HEK293 (cell line): ENCODE results near the gene PTPN4.
"Not testable (repeated sequence)": the region's sequence is repeated elsewhere in the genome, so short reads cannot be mapped to it uniquely, and the experiment has no call there.

Experiments
- CTCF ChIA-PET: fragments of 350-600 bp; formaldehyde crosslinking; extraction: SDS; loops from one replicate; lab custom pipeline; 2021; ENCODE audit warnings: antibody characterized with exemption; lab: Yijun Ruan, JAX
- POLR2A ChIA-PET: fragments of 300-600 bp; formaldehyde crosslinking; extraction: SDS; loops from one replicate; lab custom pipeline; 2020; ENCODE audit warnings: antibody characterized with exemption, inconsistent platforms; lab: Yijun Ruan, JAX
- H3K27ac ChIP-seq: fragments of 200-500 bp; sonication (Bioruptor generic); 2 replicates; pipeline ENCODE4 v1.5.1; 2014; ENCODE audit warnings: low read depth, low read length, control low read depth, inconsistent platforms; ENCODE audit errors: extremely low read depth
- H3K36me3 ChIP-seq, 2 experiments: fragments of 200-500 bp in 1 of 2; sonication (Bioruptor generic) in 1 of 2; 1 replicate in 1 of 2; 2 replicates in 1 of 2; pipeline ENCODE4 v1.5.1; 2014 to 2017; ENCODE audit warnings: inconsistent platforms in 2 of 2, low read length in 2 of 2; ENCODE audit not compliant: control insufficient read depth in 2 of 2, insufficient read depth in 1 of 2
- H3K4me1 ChIP-seq: fragments of 200-500 bp; sonication (Bioruptor generic); 2 replicates; pipeline ENCODE4 v1.5.1; 2014; ENCODE audit warnings: mild to moderate bottlenecking, low read length, inconsistent platforms; ENCODE audit not compliant: control insufficient read depth, insufficient read depth
- H3K4me3 ChIP-seq: 2 replicates; pipeline ENCODE4 v1.5.1; 2011; ENCODE audit warnings: low read depth, mild to moderate bottlenecking, control low read depth, low read length, moderate library complexity
- H3K9me3 ChIP-seq: fragments of 200-500 bp; sonication (Bioruptor generic); 2 replicates; pipeline ENCODE4 v1.5.1; 2014; ENCODE audit warnings: low read depth, low read length, inconsistent platforms; ENCODE audit not compliant: control insufficient read depth, insufficient read depth
- GLI4 ChIP-seq: fragments of 450-650 bp; formaldehyde crosslinking; IDR thresholded peaks from 2 replicates; pipeline ENCODE4 v1.5.1; 2016; ENCODE audit warnings: missing biosample characterization, missing genetic modification characterization
- KLF16 ChIP-seq: fragments of 450-650 bp; formaldehyde crosslinking; IDR thresholded peaks from 2 replicates; pipeline ENCODE4 v1.5.1; 2017; ENCODE audit warnings: missing biosample characterization, missing genetic modification characterization
- KLF7 ChIP-seq: fragments of 450-650 bp; formaldehyde crosslinking; IDR thresholded peaks from 2 replicates; pipeline ENCODE4 v1.5.1; 2016; ENCODE audit warnings: missing biosample characterization, missing genetic modification characterization, borderline replicate concordance
- SP2 ChIP-seq: fragments of 450-650 bp; formaldehyde crosslinking; IDR thresholded peaks from 2 replicates; pipeline ENCODE4 v1.5.1; 2016; ENCODE audit warnings: missing biosample characterization, missing genetic modification characterization
- SP7 ChIP-seq: fragments of 450-650 bp; formaldehyde crosslinking; IDR thresholded peaks from 2 replicates; pipeline ENCODE4 v1.5.1; 2016; ENCODE audit warnings: missing biosample characterization, missing genetic modification characterization
- YY2 ChIP-seq: fragments of 450-650 bp; formaldehyde crosslinking; IDR thresholded peaks from 2 replicates; pipeline ENCODE4 v1.5.1; 2016; ENCODE audit warnings: missing biosample characterization, missing genetic modification characterization
- ZBTB20 ChIP-seq: fragments of 450-650 bp; formaldehyde crosslinking; IDR thresholded peaks from 2 replicates; pipeline ENCODE4 v1.5.1; 2016; ENCODE audit warnings: missing biosample characterization, missing genetic modification characterization
- ZBTB44 ChIP-seq: fragments of 450-650 bp; IDR thresholded peaks from 2 replicates; pipeline ENCODE4 v1.5.1; 2018; ENCODE audit warnings: missing biosample characterization, mild to moderate bottlenecking, missing genetic modification characterization
- ZNF146 ChIP-seq: fragments of 450-650 bp; formaldehyde crosslinking; IDR thresholded peaks from 2 replicates; pipeline ENCODE4 v1.5.1; 2016; ENCODE audit warnings: missing biosample characterization, missing genetic modification characterization
- ZNF16 ChIP-seq: fragments of 450-650 bp; formaldehyde crosslinking; IDR thresholded peaks from 2 replicates; pipeline ENCODE4 v1.5.1; 2016; ENCODE audit warnings: low read depth, missing biosample characterization, missing genetic modification characterization
- ZNF214 ChIP-seq: fragments of 450-650 bp; formaldehyde crosslinking; IDR thresholded peaks from 2 replicates; pipeline ENCODE4 v1.5.1; 2017; ENCODE audit warnings: missing biosample characterization, mild to moderate bottlenecking, missing genetic modification characterization, borderline replicate concordance
- ZNF223 ChIP-seq: fragments of 450-650 bp; formaldehyde crosslinking; IDR thresholded peaks from 2 replicates; pipeline ENCODE4 v1.5.1; 2016; ENCODE audit warnings: missing biosample characterization, missing genetic modification characterization
- ZNF416 ChIP-seq: fragments of 450-650 bp; formaldehyde crosslinking; IDR thresholded peaks from 2 replicates; pipeline ENCODE4 v1.5.1; 2016; ENCODE audit warnings: missing biosample characterization, missing genetic modification characterization
- ZNF473 ChIP-seq: fragments of 450-650 bp; formaldehyde crosslinking; IDR thresholded peaks from 2 replicates; pipeline ENCODE4 v1.5.1; 2017; ENCODE audit warnings: missing biosample characterization, missing genetic modification characterization
- ZNF629 ChIP-seq: fragments of 450-650 bp; formaldehyde crosslinking; IDR thresholded peaks from 2 replicates; pipeline ENCODE4 v1.5.1; 2017; ENCODE audit warnings: missing biosample characterization, missing genetic modification characterization
- ZNF654 ChIP-seq: fragments of 450-650 bp; formaldehyde crosslinking; IDR thresholded peaks from 2 replicates; pipeline ENCODE4 v1.5.1; 2016; ENCODE audit warnings: low read depth, missing biosample characterization, missing genetic modification characterization
- ZNF785 ChIP-seq: fragments of 450-650 bp; formaldehyde crosslinking; IDR thresholded peaks from 2 replicates; pipeline ENCODE4 v1.5.1; 2016; ENCODE audit warnings: missing biosample characterization, missing genetic modification characterization
- ZNF837 ChIP-seq: fragments of 450-650 bp; formaldehyde crosslinking; IDR thresholded peaks from 2 replicates; pipeline ENCODE4 v1.5.1; 2016; ENCODE audit warnings: missing biosample characterization, missing genetic modification characterization
- ZNF843 ChIP-seq: fragments of 450-650 bp; formaldehyde crosslinking; IDR thresholded peaks from 2 replicates; pipeline ENCODE4 v1.5.1; 2016; ENCODE audit warnings: missing biosample characterization, missing genetic modification characterization
- ZSCAN23 ChIP-seq: fragments of 450-650 bp; formaldehyde crosslinking; IDR thresholded peaks from 2 replicates; pipeline ENCODE4 v1.5.1; 2016; ENCODE audit warnings: missing biosample characterization, missing genetic modification characterization

Gene PTPN4

GRCh38 chr2:119801040-119801439 lies 41.3 kb downstream of the PTPN4 start:
- H3K36me3 ChIP-seq, result no peaks in the 10 kb centered on the region; a peak in 1 of 3 replicates
- H3K27ac ChIP-seq, result no peak overlapping the region
- POLR2A ChIA-PET, result no interaction called here
- TF ChIP-seq ZNF416 (tag by site-specific recombination), result no peak
- TF ChIP-seq ZSCAN23 (tag by site-specific recombination), result no peak
- no peak for TF ChIP-seq ZNF654 (tag by site-specific recombination)
- no peak for TF ChIP-seq ZBTB44
- TF ChIP-seq SP2, result no peak
- no peak for TF ChIP-seq ZNF214 (tag by site-specific recombination)
- TF ChIP-seq ZNF843 (tag by site-specific recombination), result no peak
- no peak for TF ChIP-seq KLF7
- TF ChIP-seq ZNF785 (tag by site-specific recombination), result no peak
- TF ChIP-seq ZNF473 (tag by site-specific recombination), result no peak
- no peak for TF ChIP-seq ZNF837 (tag by site-specific recombination)
- TF ChIP-seq KLF16 (tag by site-specific recombination), result no peak
- TF ChIP-seq ZNF16 (tag by site-specific recombination), result no peak
- TF ChIP-seq, all 188 proteins: peak for 0
- H3K4me3 ChIP-seq, result no peak overlapping the region
- H3K9me3 ChIP-seq, result no peaks in the 10 kb centered on the region
- no peaks in the 10 kb centered on the region for H3K4me1 ChIP-seq
- CTCF ChIA-PET, result interaction anchor here (0.8 kb wide), 1 partner anchor 31 kb away, joined by 3 read pairs; no protein-coding TSS in a partner anchor

GRCh38 chr2:119801989-119802388 lies 42.3 kb downstream of the PTPN4 start:
- H3K4me3 ChIP-seq, H3K4me1 ChIP-seq, CTCF ChIA-PET, H3K36me3 ChIP-seq, H3K9me3 ChIP-seq, H3K27ac ChIP-seq, POLR2A ChIA-PET: not testable (repeated sequence)

DNA sequence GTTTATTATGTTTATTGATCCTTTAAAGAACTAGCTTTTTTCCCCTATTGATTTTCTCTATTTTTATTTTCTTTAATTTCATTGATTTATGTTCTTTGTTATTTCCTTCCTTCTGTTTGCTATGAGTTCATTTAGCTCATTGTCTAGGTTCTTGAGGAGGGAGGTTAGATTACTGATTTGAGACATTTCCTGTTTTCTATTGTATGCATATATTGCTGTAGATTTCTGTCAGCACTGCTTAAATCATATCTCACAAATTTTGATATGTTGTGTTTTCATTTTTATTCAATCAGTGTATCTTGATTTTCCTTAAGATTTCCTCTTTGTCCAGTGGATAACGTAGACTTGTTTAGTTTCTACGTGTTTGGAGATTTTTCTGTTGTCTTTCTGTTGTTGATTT lies 43.4 kb downstream of the PTPN4 start:
- TF ChIP-seq SP7 (tag by site-specific recombination) (no peak), YY2 (tag by site-specific recombination) (no peak), ZNF629 (no peak), GLI4 (tag by site-specific recombination) (no peak), ZNF146 (tag by site-specific recombination) (no peak), ZBTB44 (no peak), ZNF223 (no peak), ZBTB20 (tag by site-specific recombination) (no peak), ZNF843 (tag by site-specific recombination) (no peak)
- ChIA-PET POLR2A (no interaction called here), CTCF (interaction anchor here (0.7 kb wide), 1 partner anchor 294 kb away, joined by 3 read pairs; no protein-coding TSS in a partner anchor)
- Histone ChIP-seq H3K4me3 (no peak overlapping the region), H3K9me3 (no peaks in the 10 kb centered on the region), H3K4me1 (no peaks in the 10 kb centered on the region), H3K27ac (no peak overlapping the region), H3K36me3 (no peaks in the 10 kb centered on the region; a peak in 1 of 3 replicates)
